Caki2 (cell line): ENCODE measurements around the gene NEUROG1. TPM values are rescaled to one million over a fixed set of nuclear protein-coding genes. Genes with fewer than 3 reads are reported as not detected.
A peak's percentile ranks its signal among the peaks of the same experiment; 100 is the strongest.

Experiments
- DNase-seq: peaks from one replicate; pipeline ENCODE4 v3.0.0-alpha.2; 2015; ENCODE audit warnings: low read depth
- in situ Hi-C: cut with HindIII; loops from 2 replicates; pipeline ENCODE4 v1.10.0; 2016; ENCODE audit warnings: low sequenced_read_pairs, low pct_unique_long_range_greater_than_20kb, mixed read lengths
- total RNA-seq: library from RNA; depleted of rRNA; stranded (reverse); fragments of >200 nt; shearing (Covaris generic); gene quantifications from 2 replicates; pipeline ENCODE4 v1.2.3, GENCODE V29; 2014; ENCODE audit warnings: low replicate concordance; rRNA removed

The NEUROG1 gene, protein sequence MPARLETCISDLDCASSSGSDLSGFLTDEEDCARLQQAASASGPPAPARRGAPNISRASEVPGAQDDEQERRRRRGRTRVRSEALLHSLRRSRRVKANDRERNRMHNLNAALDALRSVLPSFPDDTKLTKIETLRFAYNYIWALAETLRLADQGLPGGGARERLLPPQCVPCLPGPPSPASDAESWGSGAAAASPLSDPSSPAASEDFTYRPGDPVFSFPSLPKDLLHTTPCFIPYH
- not detected in 2 replicates for total RNA-seq

DNA sequence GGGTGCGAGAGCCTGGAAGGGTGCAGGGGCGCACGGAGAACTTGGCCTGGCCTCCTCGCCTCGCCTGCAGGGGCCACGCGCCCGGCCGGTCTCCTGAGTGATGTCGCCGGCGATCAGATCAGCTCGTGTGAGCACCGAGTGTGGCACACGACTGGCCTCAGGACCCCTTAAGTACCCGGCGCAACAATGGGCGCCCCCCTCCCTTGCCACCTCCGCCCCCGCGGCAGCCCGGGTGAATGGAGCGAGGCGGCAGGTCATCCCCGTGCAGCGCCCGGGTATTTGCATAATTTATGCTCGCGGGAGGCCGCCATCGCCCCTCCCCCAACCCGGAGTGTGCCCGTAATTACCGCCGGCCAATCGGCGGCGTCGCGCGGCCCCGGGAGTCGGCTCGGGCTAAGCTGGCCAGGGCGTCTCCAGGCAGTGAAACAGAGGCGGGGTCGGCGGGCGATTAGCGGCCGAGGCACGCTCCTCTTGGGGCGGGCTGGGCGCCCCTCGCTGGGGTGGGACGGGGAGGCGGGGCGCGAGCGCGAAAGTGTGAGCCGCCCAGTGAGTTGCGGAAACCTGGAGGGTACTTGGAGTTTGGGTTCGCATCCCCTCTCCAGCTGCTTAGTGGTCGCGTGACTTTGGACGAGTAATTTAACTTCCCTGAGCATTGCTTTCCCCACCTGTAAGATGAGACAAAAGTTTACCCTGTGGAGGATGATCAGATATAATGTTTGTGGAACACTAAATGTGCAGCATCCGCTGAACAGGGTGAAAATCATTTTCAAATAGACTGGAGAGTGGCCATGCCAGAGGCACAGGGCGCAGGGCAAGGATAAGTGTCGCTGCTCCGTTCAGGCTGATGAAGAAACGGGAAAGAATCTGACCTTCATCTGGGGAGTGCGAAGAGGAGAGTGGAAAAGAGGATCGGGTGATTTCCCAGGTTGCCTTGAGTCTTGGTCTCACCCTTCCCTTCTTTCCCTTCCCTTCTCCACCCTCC is at the start of gene NEUROG1:
NEUROG1 (minus strand) TSS at position 145 of the 982 bp plus-strand sequence. CDS start 274 bp downstream, outside the sequence.
- DNase-seq, result no peak

DNA sequence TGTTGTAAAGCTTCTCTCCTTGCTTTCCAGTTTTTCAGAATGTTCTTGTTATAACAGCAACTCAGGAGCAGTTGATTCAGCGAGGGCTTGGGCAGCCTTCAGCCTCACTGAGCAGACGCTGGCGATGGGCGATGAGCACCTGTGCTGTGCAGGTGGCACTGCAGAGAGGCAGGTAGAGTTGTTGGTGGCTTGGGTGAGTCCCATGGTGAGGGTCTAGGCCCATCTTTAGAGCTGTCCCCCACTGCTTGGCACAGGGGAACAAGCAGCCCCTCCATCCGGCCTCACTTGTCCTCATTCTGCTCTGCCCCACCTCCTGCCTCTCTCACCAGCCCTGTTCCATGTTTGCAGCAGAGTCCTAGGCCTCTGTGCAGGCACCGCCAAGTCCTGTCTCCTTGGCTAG is 49.2 kb upstream of the NEUROG1 start:
- in situ Hi-C loops, result no loop called here
- DNase-seq, result no peak

More for the DNA sequence above, at the start of gene NEUROG1:
- in situ Hi-C loops, result no loop called here

DNA sequence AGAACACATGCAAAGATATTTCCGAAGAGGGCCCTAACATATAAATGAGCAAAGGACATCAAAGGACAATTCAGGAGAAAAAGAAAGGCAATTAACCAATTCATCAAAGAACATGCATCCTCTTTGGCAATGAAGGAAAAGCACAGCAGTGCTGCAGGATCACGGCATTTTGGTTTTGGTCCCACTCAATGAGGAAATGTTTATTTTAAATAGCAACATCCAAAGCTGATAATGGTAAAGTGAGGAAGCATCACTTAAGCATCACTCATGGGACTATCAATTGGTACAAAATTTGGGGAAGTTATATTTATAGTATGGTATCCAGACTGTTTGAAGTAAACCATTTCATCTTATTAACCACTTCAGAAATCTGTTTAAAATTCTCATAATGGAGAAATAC is 48.5 kb upstream of the NEUROG1 start:
- no peak for DNase-seq
- in situ Hi-C loops, result no loop called here

DNA sequence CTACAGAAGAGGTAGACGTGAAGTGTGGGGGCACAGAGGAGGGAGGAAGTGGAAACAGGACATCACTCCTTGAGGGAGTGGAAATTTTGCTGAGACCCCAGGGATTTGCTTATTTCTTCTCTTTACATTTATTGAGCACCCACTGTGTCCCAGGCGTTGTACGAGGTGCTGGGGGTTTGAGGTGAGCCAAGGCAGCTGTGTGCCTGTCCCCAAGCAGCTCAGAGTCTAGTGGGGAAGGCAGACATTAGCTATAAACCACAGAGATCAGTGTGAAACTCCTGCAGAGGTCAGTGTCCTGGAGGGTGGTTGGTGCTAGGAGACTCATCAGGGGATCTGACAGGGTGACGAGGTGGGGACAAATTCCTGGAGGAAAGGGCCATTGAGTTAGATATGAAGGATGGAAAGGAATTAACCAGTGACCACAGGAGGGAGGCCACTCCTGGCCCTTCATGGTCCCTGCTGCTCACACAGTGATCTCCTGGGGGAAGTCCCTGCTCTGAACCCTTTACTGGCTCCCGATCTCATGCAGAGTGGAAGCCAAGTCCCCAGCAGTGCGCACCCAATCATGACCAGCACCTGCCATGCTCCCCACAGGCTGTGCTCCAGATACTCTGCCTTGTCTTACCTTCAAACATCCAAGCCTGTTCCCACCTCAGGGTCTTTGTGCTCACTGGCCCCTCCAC is 46.5 kb upstream of the NEUROG1 start:
- in situ Hi-C loops, result no loop called here
- DNase-seq, result no peak

DNA sequence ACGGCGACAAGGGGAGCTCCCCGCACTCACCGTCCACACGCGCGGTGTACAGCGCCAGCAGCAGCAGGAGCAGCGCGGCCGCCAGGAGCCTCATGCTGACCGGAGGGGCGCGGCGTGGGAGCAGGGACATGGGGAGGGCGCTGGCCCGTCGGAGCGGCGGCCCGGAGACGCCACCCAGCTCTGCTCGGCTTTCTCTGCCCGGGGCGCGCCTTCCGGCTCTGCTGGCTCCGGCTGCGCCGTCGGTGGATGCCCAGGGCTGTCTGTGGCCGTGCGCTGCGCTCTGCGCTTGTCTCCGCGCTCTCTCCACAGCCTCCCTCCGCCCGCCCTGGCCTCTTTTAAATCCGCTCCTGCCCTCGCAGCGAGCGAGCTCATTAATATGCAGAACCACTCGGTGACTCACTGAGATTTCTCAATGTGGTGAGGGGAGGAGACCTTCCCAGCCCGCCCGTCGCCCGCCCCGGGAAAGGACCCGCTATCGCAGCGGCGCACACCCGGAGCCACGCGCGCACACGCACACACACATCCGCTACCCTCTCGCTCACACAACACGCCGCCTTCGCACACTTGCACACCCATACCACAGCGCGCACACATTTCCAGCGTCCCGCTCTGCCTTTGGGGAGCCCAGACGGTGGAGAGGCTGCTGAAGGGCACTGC is 43.0 kb upstream of the NEUROG1 start, which contains the start of gene CXCL14:
CXCL14 (minus strand) TSS at position 307 of the 657 bp plus-strand sequence; CDS start at position 94, 213 bp downstream.
- in situ Hi-C loops, result no loop called here
- DNase-seq, result peak; percentile 69

DNA sequence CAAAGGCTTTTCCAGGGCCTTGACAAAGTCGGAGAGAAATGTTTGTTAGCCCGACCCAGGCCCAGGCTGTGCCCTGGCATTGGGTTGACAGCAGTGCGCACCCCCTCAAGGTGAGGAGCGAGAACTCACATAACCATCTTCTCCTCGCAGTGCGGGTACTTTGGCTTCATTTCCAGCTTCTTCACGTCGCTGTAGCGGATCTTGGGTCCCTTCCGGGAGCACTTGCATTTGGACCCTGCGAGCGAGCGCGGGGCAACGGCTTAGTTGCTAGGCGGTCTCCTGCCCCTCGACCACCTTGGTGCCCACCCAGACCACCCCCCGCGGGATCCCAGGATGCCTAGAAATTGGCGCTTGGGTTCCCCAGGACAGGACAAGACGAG is 42.5 kb upstream of the NEUROG1 start:
- in situ Hi-C loops, result no loop called here
- DNase-seq, result no peak

DNA sequence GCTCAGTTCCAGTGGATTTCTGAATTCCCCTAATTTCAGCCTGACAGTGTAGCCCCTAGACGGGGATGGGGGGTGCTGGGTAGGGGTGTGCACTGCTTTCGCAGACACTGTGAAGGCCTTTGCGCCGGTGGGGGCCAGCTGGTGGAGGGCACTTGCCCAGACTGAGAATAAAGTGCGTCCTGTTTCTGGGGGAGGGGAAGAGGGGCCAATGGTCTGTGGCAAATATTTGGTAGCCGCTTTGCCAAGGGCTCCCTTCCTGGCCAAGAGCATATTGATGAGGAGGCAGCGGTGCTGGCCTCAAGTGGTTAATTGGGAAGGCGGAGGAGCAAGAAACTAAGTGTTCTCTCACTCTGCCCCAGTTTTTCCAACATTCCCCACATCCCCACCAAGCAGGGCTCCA is 41.7 kb upstream of the NEUROG1 start:
- in situ Hi-C loops, result no loop called here
- no peak for DNase-seq

DNA sequence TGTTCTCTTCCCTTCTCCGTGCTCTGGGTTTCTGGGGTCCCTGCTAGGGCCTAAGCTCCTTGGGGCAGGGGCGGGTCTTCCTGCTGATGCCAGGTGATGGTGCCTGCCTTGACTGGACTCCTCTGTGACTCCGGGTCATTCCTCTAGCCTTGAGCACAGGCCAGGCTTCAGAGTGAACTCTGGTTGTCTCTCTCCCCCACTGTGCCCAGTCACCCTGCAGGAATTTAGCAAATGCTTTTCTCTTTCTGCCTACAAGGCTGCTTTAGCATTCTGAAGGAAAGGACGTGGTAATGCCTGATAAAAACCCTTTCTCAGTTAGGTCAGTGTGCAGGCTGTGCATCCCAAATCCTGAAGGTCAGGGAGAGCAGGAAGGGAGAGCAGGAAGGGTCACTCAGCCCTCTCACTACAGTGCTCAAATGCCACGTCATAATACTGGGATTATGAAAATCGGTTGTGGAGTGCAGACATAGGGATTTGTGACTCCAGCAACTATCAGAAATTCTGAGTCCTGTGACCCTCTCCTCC is 40.4 kb upstream of the NEUROG1 start:
- in situ Hi-C loops, result no loop called here

DNA sequence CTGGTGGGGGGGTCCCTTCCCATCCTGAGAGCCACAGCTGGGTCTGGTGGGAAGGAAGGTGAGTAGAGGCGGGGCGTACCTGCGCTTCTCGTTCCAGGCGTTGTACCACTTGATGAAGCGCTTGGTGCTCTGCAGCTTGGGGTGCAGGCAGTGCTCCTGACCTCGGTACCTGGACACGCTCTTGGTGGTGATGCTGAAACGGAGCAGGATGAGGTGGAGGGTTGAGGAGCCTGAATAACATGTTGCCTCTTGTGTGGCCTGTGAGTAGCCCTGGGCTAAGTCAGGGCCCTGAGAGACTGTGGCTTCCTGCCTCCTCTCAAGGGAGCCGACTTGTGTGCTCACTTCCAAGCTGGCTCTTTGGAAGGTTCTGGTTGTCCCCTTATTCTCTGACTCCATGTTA is 38.7 kb upstream of the NEUROG1 start:
- in situ Hi-C loops, result loop anchor here (25.0 kb wide), 1 partner anchor 112 kb away; the partner anchor contains the start of gene TIFAB
- no peak for DNase-seq

More for the DNA sequence above, 40.4 kb upstream of the NEUROG1 start:
- DNase-seq, result no peak

DNA sequence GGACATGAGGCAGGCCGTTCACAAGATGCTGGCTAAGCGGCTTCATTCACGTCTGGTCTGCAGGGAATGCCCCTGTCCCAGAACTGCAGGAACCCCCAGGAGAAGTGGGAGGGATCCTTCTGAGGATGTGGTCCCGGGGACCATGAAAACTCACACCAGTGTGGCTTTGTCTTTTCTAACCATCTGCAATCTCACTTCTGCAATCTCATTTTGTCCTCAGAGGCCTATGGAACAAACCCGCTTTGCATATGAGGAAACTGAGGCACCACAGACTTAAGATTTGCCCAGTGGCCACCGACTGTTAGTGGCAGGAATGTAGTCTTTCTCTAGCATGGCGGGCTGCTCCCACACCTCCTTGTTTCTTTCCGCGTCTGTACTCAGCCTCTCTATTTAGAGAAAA is 36.1 kb upstream of the NEUROG1 start:
- no peak for DNase-seq
- in situ Hi-C loops, result loop anchor here (25.0 kb wide), 1 partner anchor 110 kb away; the partner anchor contains the start of gene TIFAB

DNA sequence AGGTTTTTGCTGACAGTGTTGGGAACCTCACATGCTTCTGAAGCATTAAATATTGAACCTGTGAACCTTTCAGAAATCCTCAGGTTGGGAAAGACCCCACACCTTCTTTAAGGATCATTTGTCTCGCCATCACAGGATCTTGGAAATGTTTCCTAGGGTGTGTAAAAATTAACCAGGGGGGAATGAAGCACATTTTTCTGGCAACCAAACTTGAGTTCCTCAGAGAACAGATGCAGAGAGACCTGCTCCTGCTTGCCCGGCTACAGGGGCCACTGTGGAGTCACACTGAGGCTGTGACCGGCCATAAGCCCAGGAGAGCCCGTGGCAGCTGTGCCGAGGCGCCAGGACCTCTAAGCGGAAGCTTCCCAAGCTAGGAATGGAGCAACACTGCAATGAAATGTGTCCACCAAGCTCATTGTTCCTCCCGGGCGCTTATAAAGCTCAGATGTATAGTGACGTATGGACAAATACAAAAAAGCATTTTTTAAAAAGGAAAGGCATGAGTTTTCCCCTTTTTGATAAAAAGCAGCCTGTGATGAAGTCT is 35.4 kb upstream of the NEUROG1 start:
- DNase-seq, result no peak
- in situ Hi-C loops, result loop anchor here (25.0 kb wide), 1 partner anchor 109 kb away; the partner anchor contains the start of gene TIFAB

DNA sequence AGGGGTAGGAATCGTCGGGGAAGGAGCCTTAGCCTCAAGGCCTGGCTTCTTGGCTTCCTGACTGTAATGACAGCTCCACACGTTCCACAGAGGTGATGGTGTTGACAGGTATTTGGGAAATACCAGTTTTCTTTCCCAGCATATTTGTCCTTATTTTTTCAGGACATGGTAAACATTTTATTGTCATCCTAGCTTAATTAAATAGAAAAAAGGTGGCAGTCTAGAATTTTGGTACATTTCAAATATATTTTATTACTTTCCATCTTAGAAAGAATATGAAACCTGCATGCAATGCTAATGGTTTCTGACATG is 34.6 kb upstream of the NEUROG1 start:
- no peak for DNase-seq
- in situ Hi-C loops, result loop anchor here (25.0 kb wide), 1 partner anchor 108 kb away; the partner anchor contains the start of gene TIFAB

DNA sequence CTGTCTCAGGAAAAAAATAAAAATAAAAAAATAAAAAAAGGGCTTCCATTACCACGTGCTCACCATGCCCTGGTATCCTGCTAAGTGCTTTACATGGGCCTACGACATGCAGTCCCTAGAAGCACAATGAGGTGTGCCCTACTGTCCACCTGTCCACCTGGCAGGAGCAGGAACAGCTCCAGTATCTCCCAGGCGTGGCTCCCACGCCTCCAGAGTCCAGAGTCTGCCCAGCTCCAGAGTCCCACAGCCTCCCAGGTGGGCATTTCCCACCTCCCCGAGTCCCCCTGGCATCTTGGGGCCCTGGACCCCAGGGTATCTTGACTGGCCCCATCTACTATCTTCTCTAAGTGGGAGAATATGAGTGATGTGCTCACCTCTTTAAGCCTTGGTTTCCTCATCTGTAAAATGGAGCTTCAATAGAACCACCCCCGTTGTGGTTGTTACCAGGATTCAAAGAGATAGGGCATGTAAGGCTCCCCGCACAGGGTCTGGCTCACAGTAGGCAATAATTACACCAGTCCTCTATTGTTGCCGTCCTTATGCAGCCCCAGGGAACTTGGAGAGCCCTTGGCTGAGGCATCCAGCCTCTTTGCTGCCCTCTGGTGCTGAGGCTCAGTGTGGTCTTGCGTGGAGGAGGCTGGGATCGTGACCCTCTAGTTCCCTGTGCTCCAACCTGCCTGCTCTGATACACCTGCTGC is 34.1 kb upstream of the NEUROG1 start:
- in situ Hi-C loops, result loop anchor here (25.0 kb wide), 1 partner anchor 108 kb away; the partner anchor contains the start of gene TIFAB
- DNase-seq, result no peak

DNA sequence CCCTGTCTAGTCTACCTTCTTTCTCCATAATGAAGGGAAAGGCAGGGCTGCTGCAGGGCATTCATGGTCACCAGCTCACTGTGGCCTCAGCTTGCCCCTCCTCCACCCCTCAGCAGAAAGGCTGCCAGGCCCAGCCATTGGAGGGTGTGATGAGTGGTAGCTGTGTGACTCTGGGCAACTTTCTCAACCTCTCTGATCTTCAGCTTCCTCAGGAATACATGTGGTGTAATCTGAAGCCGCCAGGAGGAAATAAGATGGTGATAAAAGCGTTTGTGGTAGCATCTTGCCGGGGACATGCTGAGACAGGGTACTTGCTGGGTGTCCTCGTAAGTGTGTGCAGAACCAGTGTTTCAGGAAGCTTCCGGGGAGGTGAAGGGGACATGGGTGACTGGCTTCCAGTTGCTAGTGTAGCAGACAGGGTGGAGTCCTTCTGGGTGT is 33.2 kb upstream of the NEUROG1 start:
- DNase-seq, result no peak

DNA sequence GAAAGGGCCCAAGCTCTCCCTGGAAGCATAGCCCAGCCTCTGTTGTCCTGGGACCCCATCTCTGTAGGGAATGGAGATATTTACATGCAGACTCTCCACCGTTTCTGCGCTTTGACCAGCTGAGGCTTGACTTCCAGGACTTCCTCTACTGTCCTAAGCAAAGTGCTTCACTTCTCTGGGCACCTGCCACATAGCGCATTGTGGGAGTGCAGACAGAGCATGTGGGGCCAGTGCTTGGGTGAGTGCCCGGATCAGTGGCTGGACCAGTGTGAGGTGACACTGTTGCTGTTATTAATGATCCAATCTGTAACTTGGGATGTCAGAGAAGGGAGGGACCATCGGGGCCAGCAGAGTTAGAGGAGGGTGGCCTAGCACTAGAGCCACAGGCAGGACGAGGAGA is 32.5 kb upstream of the NEUROG1 start:
- DNase-seq, result no peak
- in situ Hi-C loops, result loop anchor here (25.0 kb wide), 1 partner anchor 106 kb away; the partner anchor contains the start of gene TIFAB

More for the DNA sequence above, 33.2 kb upstream of the NEUROG1 start:
- in situ Hi-C loops, result loop anchor here (25.0 kb wide), 1 partner anchor 107 kb away; the partner anchor contains the start of gene TIFAB

DNA sequence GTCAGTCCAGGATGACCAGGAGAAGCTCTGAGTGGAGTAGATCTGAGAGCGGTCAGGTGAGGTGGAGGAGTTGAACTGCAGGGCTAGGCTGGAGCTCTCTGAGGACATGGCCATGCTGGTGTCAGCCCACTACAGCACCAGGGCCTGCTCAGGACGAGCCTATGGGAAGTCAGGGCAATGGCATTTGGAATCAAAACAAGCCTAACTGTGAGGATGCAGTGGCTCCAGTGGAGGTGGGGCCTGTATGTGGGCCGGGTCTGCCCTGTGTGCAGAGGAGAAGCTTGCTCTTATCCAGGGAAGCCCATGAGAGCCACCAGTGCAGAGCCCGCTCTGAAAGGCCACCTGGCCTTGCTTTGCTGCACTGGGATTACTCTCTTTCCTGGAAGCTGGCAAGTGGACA is 31.9 kb upstream of the NEUROG1 start:
- in situ Hi-C loops, result loop anchor here (25.0 kb wide), 1 partner anchor 105 kb away; the partner anchor contains the start of gene TIFAB
- DNase-seq, result no peak
